ENCODE data around the gene OR13C4. TPM values are rescaled to one million over a fixed set of nuclear protein-coding genes. Genes with fewer than 3 reads are reported as not detected.

OR13C4 gene
- polyA plus RNA-seq, 1 of the 3 experiments (the other 2 are of a cell fraction) = not detected

- H3K9me2 ChIP-seq = no peaks in the 10 kb centered on the region
Measured at GRCh38 chr9:104572612-104573011, 45.6 kb upstream of the OR13C4 start.

More at GRCh38 chr9:104572612-104573011, 45.6 kb upstream of the OR13C4 start:
- WGBS (ENCODE audit: low lambda C conversion rate) = 0% methylated on average over 1 of the region's 1 CpG
- CTCF ChIA-PET = no interaction called here
- no peak overlapping the region for H2AFZ ChIP-seq (ENCODE audit: low read depth)
- H3K36me3 ChIP-seq (replicated peaks in 1 of 2; ENCODE audit: control insufficient read depth in 1 of 2, insufficient read depth in 2 of 2, low read length in 1 of 2) = no peaks in the 10 kb centered on the region
- no peaks in the 10 kb centered on the region for H3K4me1 ChIP-seq (ENCODE audit: control insufficient read depth in 1 of 2, insufficient read depth in 2 of 2, low read depth in 1 of 2, low read length in 1 of 2)
- DNase-seq = no peak
- H3K4me3 ChIP-seq (ENCODE audit: low read depth in 2 of 2, low read length in 1 of 2) = no peak overlapping the region
- no peaks in the 10 kb centered on the region for H3K27me3 ChIP-seq (ENCODE audit: insufficient read depth)
- H3K79me2 ChIP-seq (ENCODE audit: insufficient read depth) = no peaks in the 10 kb centered on the region
- H3K9me3 ChIP-seq = no peaks in the 10 kb centered on the region; the same call in none of the 2 replicates
- no peak overlapping the region for H3K9ac ChIP-seq
- H4K20me1 ChIP-seq (ENCODE audit: insufficient read depth) = no peaks in the 10 kb centered on the region
- H3F3A ChIP-seq (replicated peaks; ENCODE audit: insufficient read depth) = no peaks in the 10 kb centered on the region
- no peak overlapping the region for H3K27ac ChIP-seq (ENCODE audit: low read depth in 2 of 2, low read length in 1 of 2)
- TF ChIP-seq FOSL2 (IDR thresholded peaks at IDR 0.05; ENCODE audit: borderline replicate concordance, low read depth) = no peak
- TF ChIP-seq RCOR1 (IDR thresholded peaks at IDR 0.05; ENCODE audit: low read length) = no peak
- TF ChIP-seq RAD21 (IDR thresholded peaks at IDR 0.05; ENCODE audit: low read length) = no peak
- no peak for TF ChIP-seq MXI1 (IDR thresholded peaks at IDR 0.05; ENCODE audit: low read depth, low read length)
- no peak for TF ChIP-seq PBX3 (IDR thresholded peaks at IDR 0.05)
- no peak for TF ChIP-seq CHD2 (IDR thresholded peaks at IDR 0.05; ENCODE audit: low read length, partially characterized antibody)
- TF ChIP-seq YY1 (IDR thresholded peaks at IDR 0.05; ENCODE audit: low read depth) = no peak
- no peak for TF ChIP-seq ZBTB33 (IDR thresholded peaks at IDR 0.05; ENCODE audit: borderline replicate concordance, low read depth)
- TF ChIP-seq IRF3 (IDR thresholded peaks at IDR 0.05; ENCODE audit: low read depth, low read length) = no peak
- no peak for TF ChIP-seq POLR2AphosphoS5 (IDR thresholded peaks at IDR 0.05; ENCODE audit: low read depth, low read length)
- no peak for TF ChIP-seq GABPA (IDR thresholded peaks at IDR 0.05; ENCODE audit: low read depth)
- no peak for TF ChIP-seq NFIC (IDR thresholded peaks at IDR 0.05; ENCODE audit: borderline replicate concordance)
- no peak for TF ChIP-seq TAF1 (IDR thresholded peaks at IDR 0.05; ENCODE audit: borderline replicate concordance, low read depth, low read length)
- no peak for TF ChIP-seq ELF1 (IDR thresholded peaks at IDR 0.05)
- no peak overlapping the region for H3K4me2 ChIP-seq
- POLR2A ChIA-PET = no interaction called here

Data from SK-N-SH (cell line).